GM03348 (cell line): Measurements from ENCODE around the gene YPEL4.

Experiments
- DNase-seq: peaks from one replicate; pipeline ENCODE4 v3.0.0; 2012; ENCODE audit warnings: low spot score

The YPEL4 gene

DNA sequence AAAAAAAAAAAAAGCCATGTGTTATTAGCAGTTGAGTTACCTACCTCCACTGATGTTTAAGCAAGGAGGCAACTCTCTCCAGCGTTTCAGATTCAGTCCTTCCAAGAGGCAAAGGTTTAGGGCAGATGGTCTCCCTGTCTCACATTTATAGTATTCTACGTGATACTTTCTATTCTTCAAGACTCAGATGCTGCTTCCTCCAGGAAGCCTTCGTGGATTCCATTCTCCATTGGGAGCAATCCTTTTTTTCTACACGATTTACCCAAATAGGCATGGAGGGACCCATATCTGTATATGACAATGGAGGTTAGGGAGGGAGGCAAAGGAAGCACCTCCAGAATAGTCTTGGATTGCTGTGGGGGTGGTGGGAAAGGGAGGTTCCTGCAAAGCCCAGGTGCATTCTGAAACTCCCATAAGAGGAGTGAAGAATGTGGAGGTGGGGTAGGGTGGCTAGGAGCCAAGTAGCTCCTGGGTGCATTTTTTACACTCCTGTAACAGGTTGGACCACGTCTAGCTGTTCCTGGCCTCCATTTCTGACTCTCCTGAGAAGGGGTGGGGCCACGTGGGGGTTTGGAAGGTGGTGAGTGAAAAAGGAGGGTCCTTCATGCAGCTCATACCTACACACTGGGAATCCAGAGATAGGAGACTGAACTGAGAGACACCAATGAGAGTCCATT, 16.2 kb downstream of the YPEL4 start:
- DNase-seq: no peak

DNA sequence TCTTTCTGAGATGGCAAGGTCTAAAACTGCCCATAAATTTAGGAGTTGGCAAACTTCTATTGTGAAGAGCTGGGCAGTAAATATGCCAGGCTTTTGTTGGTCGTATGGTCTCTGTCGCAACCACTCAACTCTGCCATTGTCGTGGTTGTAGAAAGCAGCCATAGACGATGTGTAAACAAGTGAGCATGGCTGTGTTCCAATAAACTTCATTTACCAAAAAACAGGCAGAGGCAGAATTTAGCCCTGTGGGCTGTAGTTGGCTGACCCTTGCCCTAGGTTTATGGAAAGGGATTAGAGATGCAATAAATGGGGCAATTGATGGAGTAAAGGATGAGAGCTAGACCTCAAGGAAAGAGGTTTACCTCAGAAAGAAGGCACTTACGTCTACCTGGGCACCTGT, 17.6 kb downstream of the YPEL4 start:
- no peak for DNase-seq

DNA sequence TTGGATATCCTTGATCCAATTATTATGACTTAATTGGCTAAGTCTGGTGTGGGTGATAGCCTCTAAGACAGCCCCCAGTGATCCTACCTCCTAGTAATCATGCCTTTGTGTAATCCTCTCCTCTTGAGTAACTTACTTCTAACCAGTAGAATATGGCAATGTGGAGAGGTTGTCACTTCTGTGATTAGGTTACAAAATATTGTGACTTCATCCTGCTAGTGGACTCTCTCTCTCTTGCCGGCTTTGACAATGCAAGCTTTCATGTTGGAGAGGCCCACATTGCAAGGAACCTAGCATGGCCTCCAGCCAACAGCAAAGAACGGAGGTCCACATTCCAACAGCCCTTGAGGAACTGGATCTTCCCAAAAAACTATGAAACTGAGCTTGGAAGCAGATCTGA, 19.5 kb downstream of the YPEL4 start:
- DNase-seq: no peak

DNA sequence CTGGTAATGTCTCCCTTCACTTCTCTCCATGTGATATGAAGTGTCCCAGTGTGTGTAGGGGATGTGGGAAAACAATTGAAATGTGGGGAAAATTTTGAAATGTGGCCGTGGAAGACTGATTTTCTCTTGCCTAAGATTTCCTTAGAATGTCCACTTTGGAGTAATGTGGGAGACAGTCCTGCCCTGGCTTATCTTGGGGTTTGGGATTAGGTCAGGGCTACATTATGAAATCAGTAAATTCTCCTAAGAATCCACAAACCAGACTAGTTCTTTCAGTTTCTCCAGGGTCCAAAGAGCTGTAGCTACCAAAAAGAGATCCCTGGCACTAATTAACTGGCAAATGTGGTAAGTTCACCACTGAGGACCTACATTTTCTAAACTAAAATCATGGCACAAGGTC, 22.8 kb downstream of the YPEL4 start:
- no peak for DNase-seq

DNA sequence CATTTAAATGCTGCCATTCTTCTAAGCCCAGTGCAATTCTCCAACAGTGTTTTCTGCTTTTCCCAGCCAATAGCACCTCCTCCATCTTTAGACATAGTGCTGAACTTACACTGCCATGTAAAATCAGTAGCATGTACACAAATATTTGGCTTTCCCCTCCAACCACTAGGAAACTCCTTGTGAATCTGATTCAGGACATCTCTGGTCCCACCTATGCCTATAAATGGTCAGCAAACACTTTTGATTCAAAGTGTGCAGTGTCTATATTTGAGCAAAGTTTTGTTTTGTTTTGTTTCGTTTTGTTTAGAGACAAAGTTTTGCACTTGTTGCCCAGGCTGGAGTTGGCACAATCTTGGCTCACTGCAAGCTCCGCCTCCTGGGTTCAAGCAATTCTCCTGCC, 24.8 kb downstream of the YPEL4 start:
- DNase-seq: no peak

DNA sequence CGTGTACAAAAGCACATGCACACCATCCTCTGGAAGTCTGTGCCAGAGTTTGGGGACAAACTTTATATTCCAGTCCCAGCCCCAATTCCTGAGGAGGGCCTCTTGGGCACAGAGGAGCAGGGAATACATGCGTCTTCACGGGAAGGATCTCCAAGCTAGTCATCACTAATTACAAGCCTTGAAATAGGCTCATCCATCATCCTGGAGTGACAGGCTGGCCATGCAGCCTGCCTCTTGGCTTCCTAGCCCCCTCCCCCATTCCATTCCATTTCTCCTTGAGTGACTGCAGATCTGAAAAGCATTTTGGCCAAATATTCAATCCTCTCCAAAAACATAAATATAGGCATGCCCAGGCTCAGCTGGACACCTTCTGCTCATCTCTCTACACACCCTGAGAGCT, 27.4 kb downstream of the YPEL4 start:
- no peak for DNase-seq

DNA sequence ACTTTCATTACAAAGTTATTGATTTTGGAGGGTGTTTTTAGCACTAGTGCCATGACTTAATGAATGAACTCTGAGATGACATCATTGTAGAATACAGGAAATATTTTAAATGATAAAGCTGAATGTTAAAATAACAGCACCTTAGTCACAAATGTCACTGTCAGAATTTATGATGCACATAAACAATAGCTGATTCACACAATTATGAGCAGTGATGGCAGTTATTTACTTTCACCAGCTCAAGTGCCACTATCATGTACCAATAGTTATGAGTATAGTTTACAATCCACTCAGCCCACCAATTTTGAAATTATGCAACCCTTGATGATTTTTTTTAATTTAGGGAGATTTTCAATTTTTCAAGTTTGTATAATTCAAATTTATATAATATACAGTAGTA, 29.2 kb downstream of the YPEL4 start:
- no peak for DNase-seq

DNA sequence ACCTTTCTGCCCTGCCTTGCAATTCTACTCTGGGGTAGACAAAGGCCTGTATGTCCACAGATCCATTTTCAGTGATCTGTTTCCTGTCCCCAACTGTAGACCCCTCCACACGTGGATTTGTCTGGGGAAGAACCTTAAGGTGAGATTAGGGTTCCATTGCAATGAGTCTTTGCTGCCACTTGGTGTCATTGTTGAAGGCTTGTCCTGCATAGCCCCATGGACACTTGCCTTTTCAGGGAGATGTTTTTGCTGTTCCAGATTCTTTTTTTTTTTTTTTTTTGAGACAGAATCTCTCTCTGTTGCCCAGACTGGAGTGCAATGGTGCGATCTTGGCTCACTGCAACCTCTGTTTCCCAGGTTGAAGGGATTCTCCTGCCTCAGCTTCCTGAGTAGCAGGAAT, 30.4 kb downstream of the YPEL4 start:
- no peak for DNase-seq

DNA sequence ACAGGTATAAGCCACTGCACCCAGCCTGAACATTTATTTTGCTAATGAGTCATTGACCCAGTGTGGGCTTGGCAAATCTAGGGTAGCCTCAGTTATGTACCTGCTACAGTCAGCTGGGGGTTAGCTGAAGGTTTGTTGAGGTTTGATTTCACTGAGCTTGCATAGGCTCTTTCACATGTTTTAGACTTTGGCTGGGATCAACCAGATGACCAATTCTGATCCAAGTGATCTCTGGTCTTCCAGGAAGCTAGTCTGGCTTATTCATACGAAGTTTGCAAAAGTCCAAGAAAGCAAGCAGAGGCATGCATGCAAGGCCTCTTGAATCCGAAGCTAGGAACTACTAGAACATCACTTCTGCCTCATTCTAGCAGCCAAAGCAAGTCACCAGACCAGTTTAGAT, 31.3 kb downstream of the YPEL4 start:
- no peak for DNase-seq

DNA sequence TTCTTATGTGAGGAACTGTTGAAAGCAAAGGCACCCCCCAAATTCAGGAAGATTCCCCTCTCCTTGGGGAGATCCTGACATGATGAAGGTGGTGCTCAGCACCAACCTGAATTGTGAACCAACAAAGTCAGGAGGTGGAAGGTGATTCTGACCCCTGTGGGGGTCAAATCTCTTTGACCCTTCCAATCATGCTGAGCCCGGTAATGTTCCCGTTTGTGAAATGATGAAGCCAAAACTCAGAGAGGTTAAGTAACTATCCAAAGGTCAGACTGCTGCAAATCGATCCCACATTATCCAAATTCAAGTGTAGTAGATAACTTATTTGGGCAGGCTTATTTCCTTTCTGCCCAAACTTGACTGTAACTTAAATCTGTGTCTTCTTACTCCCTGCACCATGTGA, 33.1 kb downstream of the YPEL4 start:
- DNase-seq: no peak

DNA sequence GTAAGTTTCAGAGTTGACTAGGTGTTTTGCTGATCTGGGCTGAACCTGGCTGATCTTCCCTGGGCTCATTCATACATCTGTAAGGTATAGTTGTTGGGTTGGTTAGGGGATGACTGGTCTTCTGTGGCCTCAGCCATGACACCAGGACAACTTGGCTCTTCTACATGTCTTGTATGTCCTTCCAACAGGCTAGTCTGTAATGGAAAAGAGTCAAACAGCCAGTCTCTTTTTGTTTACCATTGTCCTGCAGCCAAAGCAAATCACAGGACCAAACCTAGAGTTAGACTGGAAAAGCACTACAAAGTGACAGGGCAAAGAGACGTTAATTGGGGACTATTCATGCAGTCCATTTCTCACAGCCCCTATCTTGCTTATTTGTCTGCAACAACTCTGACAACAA, 34.4 kb downstream of the YPEL4 start:
- no peak for DNase-seq

DNA sequence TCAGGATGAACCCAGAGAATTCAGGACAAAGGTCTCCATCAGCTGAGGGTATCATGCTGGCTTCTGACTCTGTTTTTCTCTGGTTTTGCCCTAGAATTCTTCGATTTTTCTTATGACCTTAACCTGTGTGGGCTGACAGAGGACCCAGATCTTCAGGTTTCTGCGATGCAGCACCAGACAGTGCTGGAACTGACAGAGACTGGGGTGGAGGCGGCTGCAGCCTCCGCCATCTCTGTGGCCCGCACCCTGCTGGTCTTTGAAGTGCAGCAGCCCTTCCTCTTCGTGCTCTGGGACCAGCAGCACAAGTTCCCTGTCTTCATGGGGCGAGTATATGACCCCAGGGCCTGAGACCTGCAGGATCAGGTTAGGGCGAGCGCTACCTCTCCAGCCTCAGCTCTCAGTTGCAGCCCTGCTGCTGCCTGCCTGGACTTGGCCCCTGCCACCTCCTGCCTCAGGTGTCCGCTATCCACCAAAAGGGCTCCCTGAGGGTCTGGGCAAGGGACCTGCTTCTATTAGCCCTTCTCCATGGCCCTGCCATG, 35.4 kb downstream of the YPEL4 start:
- no peak for DNase-seq

DNA sequence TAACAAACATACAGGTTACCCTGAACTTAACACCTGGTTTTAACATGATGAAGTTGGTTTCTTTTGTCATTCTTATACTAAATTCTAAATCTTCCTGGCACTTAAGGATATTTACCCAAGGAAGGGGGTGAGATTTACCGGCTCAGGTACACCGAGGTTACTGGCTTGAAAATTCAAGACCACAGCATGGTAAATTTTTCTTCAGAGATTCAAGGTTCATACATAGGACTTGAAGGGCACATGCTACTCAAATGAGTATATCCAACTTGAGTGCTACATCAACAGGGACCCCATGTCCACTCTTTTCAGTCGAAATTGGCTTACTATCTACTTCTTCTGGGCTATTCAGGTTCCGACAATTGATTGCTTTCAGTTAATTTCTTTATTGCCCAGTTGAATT, 39.5 kb downstream of the YPEL4 start:
- no peak for DNase-seq

DNA sequence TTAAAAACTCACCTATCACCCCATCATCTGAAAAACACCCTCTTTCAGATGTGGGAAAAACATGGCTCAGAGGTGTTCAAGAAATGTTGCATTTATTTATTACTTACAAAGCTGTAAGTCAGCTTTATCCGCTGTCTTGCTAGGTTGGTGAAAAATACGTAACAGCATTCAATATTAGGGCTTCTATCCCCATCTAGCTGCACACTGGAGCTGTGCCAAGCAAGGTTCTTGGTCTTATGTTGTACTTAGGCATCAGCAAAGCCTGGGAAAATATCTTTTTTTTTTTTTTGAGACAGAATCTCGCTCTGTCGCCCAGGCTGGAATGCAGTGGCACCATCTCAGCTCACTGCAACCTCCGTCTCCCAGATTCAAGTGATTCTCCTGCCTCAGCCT, 44.7 kb downstream of the YPEL4 start:
- no peak for DNase-seq

DNA sequence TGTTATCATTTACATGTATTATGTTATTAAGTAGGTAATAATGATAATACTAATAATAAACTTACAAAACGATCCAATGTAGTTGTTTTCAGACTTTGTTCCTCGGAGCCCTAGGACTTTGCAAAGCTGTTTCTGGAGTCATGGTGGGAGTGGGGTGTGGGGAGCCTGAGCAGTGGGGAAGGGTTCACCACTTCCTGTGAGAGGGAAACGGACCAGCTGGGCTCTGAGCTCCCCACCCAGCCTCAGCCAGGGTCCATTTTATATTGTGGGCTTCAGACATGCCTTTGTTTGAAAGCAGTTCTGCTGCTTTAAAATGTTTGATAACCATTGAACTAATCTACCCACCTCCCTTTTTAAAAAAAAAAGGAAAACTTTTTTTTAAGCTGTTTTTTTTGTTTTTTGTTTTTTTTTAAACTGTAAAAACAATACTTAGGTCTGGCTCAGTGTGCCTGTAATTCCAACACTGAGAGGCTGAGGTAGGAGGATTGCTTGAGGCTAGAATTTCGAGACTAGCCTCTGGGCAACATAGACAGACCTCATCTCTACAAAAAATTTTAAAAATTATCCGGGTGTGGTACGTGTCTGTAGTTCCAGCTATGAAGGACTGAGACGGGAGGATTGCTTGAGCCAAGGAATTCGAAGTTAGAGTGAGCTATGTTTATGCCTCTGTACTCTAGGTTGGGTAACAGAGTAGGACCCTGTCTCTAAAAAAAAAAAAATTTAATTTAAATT, 45.2 kb downstream of the YPEL4 start:
- DNase-seq: no peak

DNA sequence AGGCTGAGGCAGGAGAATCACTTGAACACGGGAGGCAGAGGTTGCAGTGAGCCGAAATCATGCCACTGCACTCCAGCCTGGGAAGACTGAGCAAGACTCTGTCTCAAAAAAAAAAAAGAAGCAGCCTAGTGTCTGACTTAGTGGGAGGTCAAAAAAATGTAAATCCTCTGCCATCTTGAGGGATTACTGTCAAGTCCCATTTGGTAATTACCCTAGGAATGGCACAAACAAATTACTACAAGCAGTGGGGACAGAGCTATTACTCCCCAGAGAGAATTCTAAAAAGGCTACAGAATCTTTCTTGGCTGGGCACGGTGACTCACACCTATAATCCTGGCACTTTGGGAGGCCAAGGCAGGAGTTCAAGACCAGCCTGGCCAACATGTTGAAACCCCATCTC, 48.4 kb downstream of the YPEL4 start:
- no peak for DNase-seq

DNA sequence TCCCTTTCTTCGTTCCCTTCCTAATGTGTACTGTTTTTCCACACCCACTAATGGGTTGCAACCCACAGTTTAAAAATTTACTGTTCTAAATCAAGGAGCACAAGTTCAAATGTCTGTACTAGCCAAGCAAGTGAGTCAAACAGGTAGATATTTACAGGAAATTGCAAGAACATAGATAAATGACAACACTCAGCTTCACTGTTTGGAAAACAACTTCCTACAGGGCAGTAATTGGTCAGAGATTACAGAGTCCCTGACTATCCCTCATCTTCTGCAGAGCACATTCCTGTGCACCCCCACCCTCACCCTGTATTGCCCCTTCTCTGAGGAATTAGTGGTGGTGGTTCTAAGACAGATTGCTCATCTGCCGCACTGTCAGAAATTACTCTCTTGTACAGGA, 50.3 kb downstream of the YPEL4 start:
- no peak for DNase-seq

DNA sequence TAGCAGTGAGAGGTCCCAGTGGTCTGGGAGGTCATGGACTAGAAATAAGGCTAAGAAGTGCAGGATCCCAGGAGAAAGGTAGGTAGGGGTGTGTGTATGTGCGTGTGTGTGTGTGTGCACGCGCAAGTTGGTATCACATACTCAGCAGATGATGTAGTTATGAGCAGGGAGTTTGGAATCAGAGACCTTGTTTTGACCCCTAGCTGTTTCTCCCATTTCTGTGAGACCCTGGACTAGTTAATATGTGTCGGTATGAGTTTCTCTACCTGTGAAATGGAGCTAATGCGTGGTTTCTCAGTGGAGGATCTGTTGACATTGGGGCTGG, 50.9 kb downstream of the YPEL4 start:
- peak; percentile 39 for DNase-seq

DNA sequence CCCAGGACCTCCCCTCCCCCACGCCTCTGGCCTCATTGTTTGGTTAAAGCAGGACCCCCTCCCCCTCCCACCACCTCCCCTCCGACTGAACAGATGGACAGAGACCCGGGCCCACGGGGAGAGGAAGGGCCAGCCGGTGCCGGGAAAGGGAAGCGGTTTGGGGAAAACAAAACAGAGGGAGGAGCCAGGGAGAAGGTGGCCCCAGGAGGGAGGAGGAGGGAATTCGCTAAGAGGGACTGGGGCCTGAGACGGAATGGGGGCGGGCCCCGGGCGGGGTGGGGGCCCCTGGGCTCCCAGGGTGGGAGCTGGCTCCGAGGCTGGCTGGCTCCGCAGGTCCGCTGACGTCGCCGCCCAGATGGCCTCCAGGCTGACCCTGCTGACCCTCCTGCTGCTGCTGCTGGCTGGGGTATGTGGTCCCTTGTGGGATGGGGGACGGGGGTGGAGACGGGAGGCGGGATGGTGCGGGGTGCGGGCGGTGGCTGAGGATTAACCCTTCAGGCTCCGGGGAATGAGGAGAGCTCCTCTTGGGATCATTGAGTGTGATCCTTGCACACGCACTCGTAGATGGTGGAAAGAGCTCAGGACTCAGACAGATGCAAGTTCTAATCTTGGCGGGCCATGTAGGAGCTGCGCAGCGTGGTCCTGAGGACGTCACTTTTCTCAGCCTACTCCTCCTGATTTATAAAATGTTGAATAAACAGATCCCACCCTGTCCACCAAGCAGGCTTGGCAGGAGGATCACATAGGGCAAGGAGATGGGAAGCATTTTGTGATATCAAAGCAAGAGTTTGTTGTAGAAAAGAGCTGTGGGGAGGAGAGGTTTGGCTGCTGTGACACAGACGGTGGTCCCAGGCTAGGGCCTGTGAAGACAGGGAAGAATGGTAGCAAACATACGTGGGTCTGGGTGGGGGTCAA, 51.5 kb downstream of the YPEL4 start:
- peak; percentile 95 for DNase-seq

DNA sequence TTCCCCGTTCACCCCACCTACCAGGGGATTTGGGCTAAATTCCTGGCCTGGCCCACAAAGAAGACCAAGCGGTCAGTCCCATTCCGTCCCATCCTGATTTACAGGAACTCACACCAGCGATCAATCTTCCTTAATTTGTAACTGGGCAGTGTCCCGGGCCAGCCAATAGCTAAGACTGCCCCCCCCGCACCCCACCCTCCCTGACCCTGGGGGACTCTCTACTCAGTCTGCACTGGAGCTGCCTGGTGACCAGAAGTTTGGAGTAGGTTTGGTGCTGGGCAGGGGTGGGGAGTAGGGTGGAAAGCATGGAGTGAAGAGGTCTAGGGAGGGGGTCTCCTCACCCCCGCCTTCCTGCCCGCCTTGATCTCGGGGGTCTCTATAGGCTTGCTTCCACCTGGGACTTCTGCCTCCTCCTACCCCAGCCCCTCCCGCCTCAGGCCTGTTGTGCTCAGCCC, 52.2 kb downstream of the YPEL4 start, which contains the start of gene SERPING1:
Gene SERPING1, plus strand, starts transcription at position 225 of the 455 bp plus-strand sequence. CDS start 586 bp downstream, outside the sequence.
- peak; percentile 78 for DNase-seq

DNA sequence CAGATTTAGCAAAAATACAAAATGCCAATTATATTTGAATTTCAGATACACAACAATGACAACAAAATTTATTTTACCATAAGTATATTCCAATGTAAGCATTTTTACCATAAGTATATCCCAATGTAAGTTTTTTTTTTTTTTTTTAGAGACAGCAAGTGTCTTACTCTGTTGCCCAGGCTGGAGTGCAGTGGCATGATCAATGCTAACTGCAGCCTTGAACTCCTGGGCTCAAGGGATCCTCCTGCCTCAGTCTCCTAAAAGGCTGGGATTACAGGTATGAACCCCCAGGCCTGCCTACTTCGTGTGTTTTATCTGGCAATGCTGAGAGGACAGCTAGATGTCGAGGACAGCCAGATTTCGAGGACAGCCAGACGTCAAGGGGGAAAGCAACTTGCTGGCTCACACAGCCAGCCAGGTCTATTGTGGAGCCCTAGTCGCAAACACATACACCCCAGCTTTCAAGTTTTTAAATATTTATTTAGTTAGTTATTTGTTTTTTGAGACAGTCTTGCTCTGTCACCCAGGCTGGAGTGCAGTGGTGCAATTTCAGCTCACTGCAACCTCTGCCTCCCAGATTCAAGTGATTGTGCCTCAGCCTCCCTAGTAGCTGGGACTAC, 53.3 kb downstream of the YPEL4 start:
- DNase-seq: no peak
